ENCODE measurements around the gene FAM83E. TPM values are rescaled to one million over a fixed set of nuclear protein-coding genes. Genes with fewer than 3 reads are reported as not detected.

The FAM83E gene
- total RNA-seq, 4 donors from 2014 or later = 0.32 to 0.69 (median 0.37) TPM

DNA sequence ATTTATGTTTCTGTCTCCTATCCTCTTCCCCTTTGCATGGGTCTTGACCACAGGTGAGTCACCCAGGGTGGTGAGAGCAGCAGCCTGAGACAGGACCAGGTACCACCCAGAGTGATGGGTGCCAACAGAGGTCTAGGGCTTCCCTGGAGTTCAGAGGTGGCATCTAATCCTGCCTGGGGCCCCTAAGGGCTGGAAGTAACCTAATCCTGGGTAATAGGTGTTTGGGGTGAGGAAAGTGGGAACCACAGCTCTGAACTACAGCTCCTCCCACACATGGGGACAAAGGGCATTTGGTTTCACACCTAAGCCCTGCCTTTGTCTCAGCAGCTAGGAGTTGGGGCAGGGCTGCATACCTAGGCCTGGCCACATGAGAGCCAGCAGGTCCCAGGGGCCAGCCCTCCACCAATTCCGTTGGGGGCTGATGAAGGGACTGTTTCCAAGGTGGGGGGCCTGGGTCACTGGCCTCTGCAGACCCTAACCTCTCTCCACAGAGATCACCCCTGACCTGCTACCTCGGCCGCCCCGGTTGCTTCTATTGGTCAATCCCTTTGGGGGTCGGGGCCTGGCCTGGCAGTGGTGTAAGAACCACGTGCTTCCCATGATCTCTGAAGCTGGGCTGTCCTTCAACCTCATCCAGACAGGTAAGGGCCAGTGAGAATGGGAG lies 12.5 kb upstream of the FAM83E start:
- H3K27me3 ChIP-seq = no peaks in the 10 kb centered on the region
- H3K9me3 ChIP-seq = no peaks in the 10 kb centered on the region
- intact Hi-C loops (cut with DNase I) = no loop called here
- WGBS = 85% methylated on average over 6 of the region's 6 CpGs
- H3K4me1 ChIP-seq = peaks cover 43 to 71% (median 67%) of the 10 kb centered on the region in 4 donors
- H3K4me3 ChIP-seq = no peak overlapping the region
- H3K36me3 ChIP-seq = peaks cover 0 to 54% (median 13%) of the 10 kb centered on the region in 4 donors
- peak overlapping the region in 2 of 4 donors; percentile 27 to 97 for H3K27ac ChIP-seq (replicated peaks in 1 of 4)
- no peak for TF ChIP-seq POLR2AphosphoS5 (IDR thresholded peaks at IDR 0.05)
- TF ChIP-seq POLR2A (IDR thresholded peaks at IDR 0.05; ENCODE audit: low read depth) = no peak
- TF ChIP-seq, protein P1, sequence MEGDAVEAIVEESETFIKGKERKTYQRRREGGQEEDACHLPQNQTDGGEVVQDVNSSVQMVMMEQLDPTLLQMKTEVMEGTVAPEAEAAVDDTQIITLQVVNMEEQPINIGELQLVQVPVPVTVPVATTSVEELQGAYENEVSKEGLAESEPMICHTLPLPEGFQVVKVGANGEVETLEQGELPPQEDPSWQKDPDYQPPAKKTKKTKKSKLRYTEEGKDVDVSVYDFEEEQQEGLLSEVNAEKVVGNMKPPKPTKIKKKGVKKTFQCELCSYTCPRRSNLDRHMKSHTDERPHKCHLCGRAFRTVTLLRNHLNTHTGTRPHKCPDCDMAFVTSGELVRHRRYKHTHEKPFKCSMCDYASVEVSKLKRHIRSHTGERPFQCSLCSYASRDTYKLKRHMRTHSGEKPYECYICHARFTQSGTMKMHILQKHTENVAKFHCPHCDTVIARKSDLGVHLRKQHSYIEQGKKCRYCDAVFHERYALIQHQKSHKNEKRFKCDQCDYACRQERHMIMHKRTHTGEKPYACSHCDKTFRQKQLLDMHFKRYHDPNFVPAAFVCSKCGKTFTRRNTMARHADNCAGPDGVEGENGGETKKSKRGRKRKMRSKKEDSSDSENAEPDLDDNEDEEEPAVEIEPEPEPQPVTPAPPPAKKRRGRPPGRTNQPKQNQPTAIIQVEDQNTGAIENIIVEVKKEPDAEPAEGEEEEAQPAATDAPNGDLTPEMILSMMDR (IDR thresholded peaks at IDR 0.05) = no peak
- no peak for TF ChIP-seq EP300 (IDR thresholded peaks at IDR 0.05)
- DNase-seq (ENCODE audit: extremely low spot score) = no peak

- TF ChIP-seq EP300 (IDR thresholded peaks at IDR 0.05) = no peak
- TF ChIP-seq POLR2A (IDR thresholded peaks at IDR 0.05; ENCODE audit: low read depth) = no peak
- TF ChIP-seq POLR2AphosphoS5 (IDR thresholded peaks at IDR 0.05) = no peak
- TF ChIP-seq, protein P1 (IDR thresholded peaks at IDR 0.05) = no peak
- intact Hi-C loops (cut with DNase I) = no loop called here
- Histone ChIP-seq H3K9me3 (no peaks in the 10 kb centered on the region), H3K36me3 (peaks cover 0 to 51% (median 22%) of the 10 kb centered on the region in 4 donors), H3K4me3 (no peak overlapping the region), H3K27me3 (no peaks in the 10 kb centered on the region), H3K27ac (replicated peaks in 1 of 4) (peak overlapping the region in 2 of 4 donors; percentile 77 to 80), H3K4me1 (peaks cover 38 to 69% (median 62%) of the 10 kb centered on the region in 4 donors)
- no peak for DNase-seq (ENCODE audit: extremely low spot score)
- 94% methylated on average over 17 of the region's 30 CpGs for whole genome bisulfite sequencing
Observed at GRCh38 chr19:48625891-48626327, 11.0 kb upstream of the FAM83E start.

- H3K4me3 ChIP-seq = peak overlapping the region; percentile 54 to 69 (median 57)
- H3K9me3 ChIP-seq = no peaks in the 10 kb centered on the region
- peak overlapping the region; percentile 77 to 95 (median 84) for H3K27ac ChIP-seq (replicated peaks in 1 of 4)
- 59% methylated on average over 23 of the region's 24 CpGs for WGBS
- intact Hi-C loops (cut with DNase I) = no loop called here
- H3K4me1 ChIP-seq = peaks cover 32 to 68% (median 59%) of the 10 kb centered on the region in 4 donors
- H3K27me3 ChIP-seq = no peaks in the 10 kb centered on the region
- H3K36me3 ChIP-seq = peaks cover 0 to 48% (median 23%) of the 10 kb centered on the region in 4 donors
- TF ChIP-seq POLR2AphosphoS5 (IDR thresholded peaks at IDR 0.05) (no peak), EP300 (IDR thresholded peaks at IDR 0.05) (no peak), POLR2A (IDR thresholded peaks at IDR 0.05; ENCODE audit: low read depth) (no peak)
- TF ChIP-seq, protein P1 (IDR thresholded peaks at IDR 0.05) = no peak
- no peak for DNase-seq (ENCODE audit: extremely low spot score)
Observed at GRCh38 chr19:48624791-48625723, 10.2 kb upstream of the FAM83E start.

- peaks cover 31 to 65% (median 56%) of the 10 kb centered on the region in 4 donors for H3K4me1 ChIP-seq
- no peak for TF ChIP-seq POLR2A (IDR thresholded peaks at IDR 0.05; ENCODE audit: low read depth)
- peak in 1 of 2 donors; percentile 86 for TF ChIP-seq POLR2AphosphoS5 (IDR thresholded peaks at IDR 0.05)
- no peak for TF ChIP-seq EP300 (IDR thresholded peaks at IDR 0.05)
- TF ChIP-seq, protein P1 (IDR thresholded peaks at IDR 0.05) = no peak
- intact Hi-C loops (cut with DNase I) = no loop called here
- peak overlapping the region; percentile 54 to 69 (median 57) for H3K4me3 ChIP-seq
- peak; percentile 99 for DNase-seq (ENCODE audit: extremely low spot score)
- H3K9me3 ChIP-seq = no peaks in the 10 kb centered on the region
- H3K27me3 ChIP-seq = no peaks in the 10 kb centered on the region
- H3K27ac ChIP-seq (replicated peaks in 1 of 4) = peak overlapping the region; percentile 77 to 95 (median 84)
- peaks cover 0 to 39% (median 23%) of the 10 kb centered on the region in 4 donors for H3K36me3 ChIP-seq
- 1% methylated on average over 24 of the region's 40 CpGs for WGBS
Observed at GRCh38 chr19:48624067-48624594, 9.3 kb upstream of the FAM83E start.
